D721Med (cell line): Measurements from ENCODE around the gene NUP62.

Experiments
- DNase-seq: peaks from one replicate; pipeline ENCODE4 v3.0.0; 2011; ENCODE audit warnings: low spot score; ENCODE audit not compliant: insufficient read length
- FAIRE-seq: peaks from 2 replicates; lab custom pipeline; 2011; peaks lifted over from hg19 to GRCh38; lab: Jason Lieb, UNC
- TF ChIP-seq, protein P1 (sequence below): IDR thresholded peaks from 2 replicates; pipeline ENCODE4 v1.5.1; 2012; ENCODE audit warnings: mild to moderate bottlenecking, control low read depth; ENCODE audit not compliant: insufficient read depth; ENCODE audit errors: missing control alignments

Gene NUP62

DNA sequence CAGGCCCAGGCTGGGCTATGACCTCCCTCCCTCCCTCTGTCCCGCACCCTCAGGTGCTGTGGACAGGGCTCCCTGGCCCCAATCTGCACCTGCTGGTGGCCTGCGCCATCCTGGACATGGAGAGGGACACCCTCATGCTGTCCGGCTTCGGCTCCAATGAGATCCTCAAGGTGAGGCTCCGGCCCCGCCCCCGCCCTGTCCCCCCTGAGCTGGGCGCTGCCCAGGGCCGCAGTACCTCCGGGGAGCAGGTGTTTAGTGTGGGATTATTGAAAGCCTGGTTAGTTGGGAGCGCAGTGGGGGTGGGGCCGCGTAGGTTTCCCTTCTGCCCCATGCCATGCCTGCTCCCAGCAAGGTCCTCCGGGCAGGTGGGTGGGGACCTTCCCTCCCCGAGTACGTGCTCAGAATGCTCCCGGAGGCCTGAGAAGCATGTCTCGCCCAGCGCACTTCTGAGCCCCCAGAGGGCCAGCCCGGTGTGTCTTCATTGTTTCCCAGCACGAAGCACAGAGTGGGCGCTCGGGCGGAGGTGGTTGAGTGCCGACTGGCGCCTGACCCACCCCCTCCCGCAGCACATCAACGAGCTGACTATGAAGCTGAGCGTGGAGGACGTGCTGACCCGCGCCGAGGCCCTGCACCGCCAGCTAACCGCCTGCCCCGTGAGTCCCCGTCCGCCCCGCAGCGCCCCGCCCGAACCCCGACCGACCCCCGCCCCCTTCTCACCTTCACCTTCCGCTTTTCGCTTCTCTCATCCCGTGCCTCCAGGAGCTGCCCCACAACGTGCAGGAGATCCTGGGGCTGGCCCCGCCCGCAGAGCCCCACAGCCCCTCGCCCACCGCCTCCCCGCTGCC lies 41.4 kb downstream of the NUP62 start:
- DNase-seq = no peak
- TF ChIP-seq, protein P1, sequence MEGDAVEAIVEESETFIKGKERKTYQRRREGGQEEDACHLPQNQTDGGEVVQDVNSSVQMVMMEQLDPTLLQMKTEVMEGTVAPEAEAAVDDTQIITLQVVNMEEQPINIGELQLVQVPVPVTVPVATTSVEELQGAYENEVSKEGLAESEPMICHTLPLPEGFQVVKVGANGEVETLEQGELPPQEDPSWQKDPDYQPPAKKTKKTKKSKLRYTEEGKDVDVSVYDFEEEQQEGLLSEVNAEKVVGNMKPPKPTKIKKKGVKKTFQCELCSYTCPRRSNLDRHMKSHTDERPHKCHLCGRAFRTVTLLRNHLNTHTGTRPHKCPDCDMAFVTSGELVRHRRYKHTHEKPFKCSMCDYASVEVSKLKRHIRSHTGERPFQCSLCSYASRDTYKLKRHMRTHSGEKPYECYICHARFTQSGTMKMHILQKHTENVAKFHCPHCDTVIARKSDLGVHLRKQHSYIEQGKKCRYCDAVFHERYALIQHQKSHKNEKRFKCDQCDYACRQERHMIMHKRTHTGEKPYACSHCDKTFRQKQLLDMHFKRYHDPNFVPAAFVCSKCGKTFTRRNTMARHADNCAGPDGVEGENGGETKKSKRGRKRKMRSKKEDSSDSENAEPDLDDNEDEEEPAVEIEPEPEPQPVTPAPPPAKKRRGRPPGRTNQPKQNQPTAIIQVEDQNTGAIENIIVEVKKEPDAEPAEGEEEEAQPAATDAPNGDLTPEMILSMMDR = no peak
- FAIRE-seq = no peak

- no peak for DNase-seq
- TF ChIP-seq, protein P1 = no peak
- no peak for FAIRE-seq
Measured at GRCh38 chr19:49887037-49887664, 42.2 kb downstream of the NUP62 start.

GRCh38 chr19:49884760-49885159 lies 44.5 kb downstream of the NUP62 start:
- no peak for FAIRE-seq
- no peak for DNase-seq
- TF ChIP-seq, protein P1 = no peak

GRCh38 chr19:49884109-49884508 lies 45.2 kb downstream of the NUP62 start:
- DNase-seq = no peak
- no peak for FAIRE-seq
- TF ChIP-seq, protein P1 = no peak

DNA sequence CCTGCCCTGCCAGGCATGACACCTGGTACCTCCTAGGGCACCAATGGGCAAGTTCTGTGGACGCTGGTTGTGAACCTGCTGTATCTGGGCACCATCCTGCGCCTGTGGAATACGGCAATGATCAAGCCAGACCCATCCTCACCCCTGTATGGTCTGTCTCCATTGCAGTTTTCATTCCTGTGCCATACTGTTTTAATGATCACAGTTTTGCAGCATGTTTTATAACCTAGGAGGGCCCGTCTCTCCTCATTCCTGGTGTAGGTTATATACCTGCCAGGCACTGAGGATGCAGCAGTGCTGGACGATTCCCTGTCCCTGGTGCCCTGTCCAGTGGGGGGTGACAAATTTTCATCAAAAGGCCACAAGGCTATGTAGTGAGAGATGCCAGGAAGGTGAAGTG lies 46.2 kb downstream of the NUP62 start:
- FAIRE-seq = no peak
- TF ChIP-seq, protein P1 = no peak

GRCh38 chr19:49882643-49883042 lies 46.7 kb downstream of the NUP62 start:
- TF ChIP-seq, protein P1 = no peak
- DNase-seq = no peak
- FAIRE-seq = no peak

More for the DNA sequence above, 46.2 kb downstream of the NUP62 start:
- DNase-seq = no peak
